NCI-H1694 treated with DMSO at 0.1 percent for 48 hours (cell line): ENCODE data around the gene ACAA2.

ENCODE experiments used
- DNase-seq: peaks from one replicate; lab custom pipeline; 2025; lab: John Stamatoyannopoulos, UW

The ACAA2 gene, protein sequence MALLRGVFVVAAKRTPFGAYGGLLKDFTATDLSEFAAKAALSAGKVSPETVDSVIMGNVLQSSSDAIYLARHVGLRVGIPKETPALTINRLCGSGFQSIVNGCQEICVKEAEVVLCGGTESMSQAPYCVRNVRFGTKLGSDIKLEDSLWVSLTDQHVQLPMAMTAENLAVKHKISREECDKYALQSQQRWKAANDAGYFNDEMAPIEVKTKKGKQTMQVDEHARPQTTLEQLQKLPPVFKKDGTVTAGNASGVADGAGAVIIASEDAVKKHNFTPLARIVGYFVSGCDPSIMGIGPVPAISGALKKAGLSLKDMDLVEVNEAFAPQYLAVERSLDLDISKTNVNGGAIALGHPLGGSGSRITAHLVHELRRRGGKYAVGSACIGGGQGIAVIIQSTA

DNA sequence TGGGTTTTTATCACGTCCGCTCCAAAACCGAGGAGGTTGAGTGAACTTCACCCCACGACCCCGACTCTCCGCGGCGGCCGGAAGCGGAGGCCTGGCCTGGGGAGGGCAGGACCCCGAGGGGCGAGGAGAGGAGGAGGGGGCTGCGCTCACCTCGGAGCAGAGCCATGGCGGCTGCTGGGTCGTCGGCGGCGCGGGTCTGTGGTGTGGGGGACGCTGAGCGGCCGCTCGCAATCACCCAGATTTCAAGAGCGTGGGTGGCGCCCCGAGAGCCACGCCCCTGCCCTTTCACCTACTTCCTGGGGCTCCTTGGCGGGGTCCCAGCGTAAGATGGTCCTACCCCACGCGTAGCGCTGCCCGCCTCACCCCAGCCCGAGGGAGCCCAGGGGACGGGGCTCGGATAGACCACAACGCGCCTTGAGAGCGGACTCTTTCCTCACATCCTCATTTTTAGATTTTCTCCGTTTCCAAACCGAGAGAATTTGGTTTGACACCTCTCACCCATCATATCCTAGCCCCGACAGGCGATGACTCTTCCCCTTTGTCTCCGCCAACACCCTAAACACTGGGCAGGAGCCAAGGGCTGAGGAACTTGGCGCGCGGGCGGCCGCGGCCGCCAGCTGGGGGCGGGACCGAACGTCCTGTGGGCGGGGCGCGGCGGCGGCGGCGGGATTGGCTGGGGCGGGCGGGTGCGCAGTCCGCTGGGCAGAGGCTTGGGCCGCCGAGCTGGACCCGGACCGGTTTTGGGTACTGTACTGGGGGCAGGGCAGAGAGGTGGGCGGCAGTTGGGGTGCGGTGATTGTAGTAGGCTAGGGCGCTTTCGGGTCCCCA, at the start of gene ACAA2:
TSS of gene ACAA2 (minus strand) at position 215 of the 828 bp plus-strand sequence. CDS start at position 166, 49 bp downstream.
- DNase-seq, result peak; percentile 70

DNA sequence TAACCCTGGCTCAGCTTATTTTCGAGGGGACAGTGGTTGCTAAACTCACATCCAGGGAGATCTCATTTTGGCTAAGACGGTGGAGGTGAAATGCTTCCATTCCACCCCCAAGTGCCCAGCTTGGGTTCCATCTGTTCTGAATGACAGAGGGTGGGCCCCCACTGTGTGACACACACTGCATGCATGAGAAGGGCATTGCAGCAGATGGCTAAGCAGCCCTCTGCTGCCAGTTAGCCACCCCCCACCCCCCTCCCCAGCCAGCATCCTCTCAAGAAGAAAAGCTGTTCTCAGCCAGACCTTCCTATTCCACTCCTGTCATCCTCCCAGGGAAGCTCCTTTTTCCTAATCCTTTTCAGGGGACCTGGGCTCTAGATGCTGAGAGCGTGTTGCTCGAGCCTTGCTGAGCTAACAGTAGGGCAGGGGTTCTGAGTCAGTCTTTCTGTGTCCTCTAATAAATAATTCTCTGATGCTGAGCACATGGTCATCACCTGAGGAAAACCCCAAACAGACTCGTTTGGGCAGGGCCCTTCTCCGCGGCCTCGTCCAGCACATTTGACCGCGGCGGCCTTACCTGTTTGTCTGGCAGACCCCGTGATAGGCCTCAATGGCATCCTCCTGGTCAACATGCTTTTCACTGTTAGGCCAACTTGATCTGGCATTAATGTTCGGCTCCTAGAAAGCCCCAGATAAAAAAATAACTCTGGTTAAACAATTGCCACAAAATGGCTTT, 49.5 kb upstream of the ACAA2 start:
- peak; percentile 52 for DNase-seq

DNA sequence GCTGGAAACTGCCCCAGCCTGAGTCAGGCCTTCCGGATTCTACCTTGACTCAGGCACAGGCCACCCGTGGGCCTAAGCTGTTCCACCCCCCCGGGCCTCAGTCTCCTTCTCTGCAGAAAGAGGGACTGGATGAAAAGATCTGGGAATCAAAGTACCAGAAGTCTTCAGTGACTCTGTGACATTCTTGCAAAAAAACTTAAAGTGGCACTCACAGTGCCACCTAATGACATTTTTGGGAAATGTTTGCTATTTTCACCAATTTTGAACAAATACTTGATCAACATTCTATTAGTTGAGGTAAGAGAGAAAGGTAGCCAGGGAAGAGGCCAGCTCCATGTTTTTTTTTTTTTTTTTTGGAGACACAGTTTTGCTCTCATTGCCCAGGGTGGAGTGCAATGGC, 48.3 kb upstream of the ACAA2 start:
- DNase-seq, result no peak

DNA sequence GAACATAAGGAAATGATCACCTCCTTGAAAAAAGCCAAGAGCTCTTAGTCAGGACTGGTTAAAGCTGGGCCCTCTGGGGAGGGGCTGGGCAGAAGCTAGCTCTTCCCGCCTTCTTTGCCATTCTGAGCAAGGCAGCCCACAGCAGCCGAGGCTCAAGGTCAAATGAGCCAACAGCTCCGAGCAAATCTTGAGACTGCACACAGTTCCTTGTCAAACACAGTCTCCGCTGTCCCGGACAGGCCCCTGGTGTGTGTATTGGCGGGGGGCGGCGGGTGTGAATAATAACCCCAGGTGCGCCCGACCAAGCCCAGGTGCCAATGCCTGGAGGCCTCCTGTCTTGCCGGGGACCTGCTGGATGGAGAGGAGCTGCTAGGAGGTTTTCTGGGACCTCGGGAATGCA, 46.4 kb upstream of the ACAA2 start:
- DNase-seq, result no peak

DNA sequence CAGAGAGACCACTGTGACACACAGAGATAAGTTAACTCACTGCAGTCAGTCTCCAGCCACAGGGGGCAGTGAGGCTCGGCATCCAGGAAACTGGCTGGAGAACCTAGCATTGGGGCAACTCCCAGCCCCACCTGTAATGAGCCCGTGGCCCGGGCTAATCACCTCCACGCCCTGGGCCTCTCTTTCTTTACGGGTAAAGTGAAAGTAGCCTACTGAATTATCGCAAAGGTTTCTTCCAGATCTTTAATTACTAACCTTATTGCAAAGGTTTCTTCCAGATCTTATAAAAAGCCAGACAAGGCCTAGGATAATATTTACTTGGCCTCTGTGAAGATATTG, 45.7 kb upstream of the ACAA2 start:
- no peak for DNase-seq

DNA sequence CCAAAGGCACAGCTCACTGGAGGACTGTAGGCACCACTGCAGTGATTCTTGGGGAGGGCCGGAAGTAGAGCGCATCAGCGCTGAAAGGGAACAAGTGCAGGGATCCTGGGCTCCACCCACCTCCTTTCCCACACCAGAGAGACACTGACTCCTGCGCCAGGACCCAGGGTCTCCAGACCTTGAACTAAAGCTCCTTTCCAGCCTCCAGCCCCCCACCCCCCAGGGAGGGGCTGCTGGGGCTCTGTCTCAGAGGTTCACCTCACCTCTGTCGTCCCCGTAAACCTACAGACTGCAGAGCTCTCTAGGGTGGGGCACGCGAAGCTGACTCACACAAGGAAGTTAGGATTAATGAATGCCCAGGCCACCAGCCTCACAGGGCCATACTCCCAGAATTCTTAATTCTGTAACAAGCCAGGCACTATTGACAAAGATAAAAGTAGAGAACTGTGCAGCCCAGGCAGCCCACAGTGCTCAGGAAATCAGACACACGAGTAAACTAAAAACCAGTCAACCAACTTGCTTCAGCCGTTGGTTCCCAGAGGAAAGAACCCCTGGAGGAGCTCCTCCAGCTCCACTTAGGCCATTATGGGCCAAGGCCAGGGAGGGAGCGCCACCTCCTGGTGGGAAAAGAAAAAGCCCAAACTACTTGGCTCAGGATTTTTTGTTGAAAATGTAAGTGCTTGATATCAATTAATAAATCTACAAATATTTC, 45.1 kb upstream of the ACAA2 start:
- peak; percentile 39 for DNase-seq

DNA sequence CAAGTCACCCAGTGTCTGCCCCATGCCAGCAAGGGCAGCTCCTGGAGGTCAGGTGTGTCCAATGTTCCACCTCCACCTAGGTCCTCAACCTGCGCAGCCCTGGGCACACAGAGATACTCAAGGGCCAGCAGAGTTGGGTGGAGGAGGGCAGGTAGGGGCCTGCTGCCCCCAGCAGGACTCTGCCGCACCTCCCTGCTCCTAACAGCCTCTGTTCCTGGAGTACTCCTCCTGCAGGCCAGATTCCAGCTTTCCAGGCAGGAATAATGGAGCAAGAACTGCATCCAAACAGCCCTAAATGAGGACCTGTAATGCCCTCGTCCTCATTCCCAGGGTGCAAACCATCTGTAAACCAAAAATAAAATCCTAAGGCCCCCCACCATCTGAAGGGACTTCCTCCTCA, 44.4 kb upstream of the ACAA2 start:
- DNase-seq, result no peak

DNA sequence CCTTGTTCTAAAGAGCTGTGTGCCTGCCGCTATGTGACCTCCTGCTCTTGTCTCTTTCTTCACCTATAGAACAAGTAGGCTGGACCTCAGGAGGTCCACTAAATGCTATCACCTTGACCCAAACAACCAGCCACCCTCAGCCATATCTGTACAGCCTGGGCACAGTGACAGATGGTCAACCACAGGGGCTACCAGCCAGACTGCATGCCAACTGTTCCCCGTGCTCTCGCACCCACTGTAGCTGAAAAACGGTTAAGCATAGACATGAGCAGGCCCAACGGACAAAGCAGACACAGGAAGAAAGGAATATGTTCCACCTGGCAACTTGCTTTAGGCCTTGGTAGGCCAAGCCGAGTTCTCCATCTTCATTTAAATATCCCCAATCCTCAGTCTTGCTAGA, 43.2 kb upstream of the ACAA2 start:
- peak; percentile 37 for DNase-seq

DNA sequence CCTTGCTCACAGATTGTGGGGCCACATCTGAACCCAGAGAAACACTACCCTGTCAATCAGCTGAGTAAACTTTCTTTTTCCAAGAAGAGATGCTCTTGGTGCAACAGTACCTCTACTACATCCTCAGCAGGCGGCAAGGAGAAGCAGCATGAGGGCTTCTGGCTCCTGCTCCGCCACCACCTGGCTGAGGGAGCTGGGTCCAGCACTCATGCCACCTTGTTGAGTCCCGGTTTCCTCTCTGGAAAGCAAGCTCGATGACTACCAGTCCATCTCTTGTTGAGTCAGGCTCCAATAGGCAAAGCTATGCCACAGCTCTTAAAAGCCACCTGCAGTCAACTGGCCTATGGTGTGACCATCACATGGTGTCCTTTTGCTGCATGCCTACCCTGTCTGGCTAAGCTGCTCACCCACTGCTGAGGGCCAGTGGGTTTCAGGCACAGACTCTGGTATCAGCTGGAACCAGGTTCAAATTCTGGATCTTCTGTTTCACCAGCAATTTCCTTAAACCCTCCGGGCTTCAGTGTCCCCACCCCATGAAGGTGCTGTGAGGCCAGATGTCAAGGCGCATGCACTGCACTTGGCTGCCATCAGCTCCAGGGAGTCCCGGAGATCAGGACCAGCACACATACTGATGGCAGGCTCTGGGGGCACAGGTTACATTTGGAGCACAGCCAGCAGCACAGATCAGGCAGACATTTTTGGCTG, 42.5 kb upstream of the ACAA2 start:
- DNase-seq, result no peak

DNA sequence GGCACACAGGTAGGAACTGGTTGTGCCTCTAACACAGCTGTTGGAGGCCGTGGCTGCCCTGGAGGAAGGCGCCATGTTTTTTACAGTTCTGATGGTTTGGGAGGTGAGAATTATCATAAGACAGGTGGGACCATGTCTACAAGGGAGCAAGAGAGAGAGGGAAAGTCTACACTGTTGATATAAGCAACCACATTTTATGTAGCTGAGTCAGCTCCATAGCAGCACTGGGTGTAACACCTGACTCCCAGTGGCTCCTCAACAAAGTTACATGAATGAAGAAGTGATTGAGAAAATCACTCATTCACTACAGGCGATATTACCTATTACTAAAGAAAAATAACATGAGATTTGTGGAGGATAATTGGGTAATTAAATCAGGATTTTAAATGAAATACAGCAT, 41.3 kb upstream of the ACAA2 start:
- DNase-seq, result no peak

DNA sequence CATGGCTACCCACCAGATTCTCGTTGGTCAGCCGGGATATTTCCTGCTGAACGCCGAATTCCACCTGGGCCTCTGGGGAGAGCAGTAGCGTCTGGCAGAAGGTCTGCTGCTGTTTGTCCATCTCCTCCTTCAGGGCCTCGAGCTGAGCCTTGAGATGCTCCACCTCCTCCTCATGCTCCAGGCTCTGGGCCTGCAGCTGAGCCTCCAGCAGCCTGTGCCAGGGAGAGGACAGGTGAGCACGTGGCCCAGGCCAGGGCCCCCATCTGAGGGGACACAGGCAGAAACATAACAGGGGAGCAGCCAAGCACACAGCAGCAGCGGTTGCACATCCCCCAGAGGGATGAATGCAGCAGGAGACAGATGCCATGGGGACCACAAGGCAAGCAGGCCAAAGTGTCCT, 40.1 kb upstream of the ACAA2 start:
- no peak for DNase-seq

DNA sequence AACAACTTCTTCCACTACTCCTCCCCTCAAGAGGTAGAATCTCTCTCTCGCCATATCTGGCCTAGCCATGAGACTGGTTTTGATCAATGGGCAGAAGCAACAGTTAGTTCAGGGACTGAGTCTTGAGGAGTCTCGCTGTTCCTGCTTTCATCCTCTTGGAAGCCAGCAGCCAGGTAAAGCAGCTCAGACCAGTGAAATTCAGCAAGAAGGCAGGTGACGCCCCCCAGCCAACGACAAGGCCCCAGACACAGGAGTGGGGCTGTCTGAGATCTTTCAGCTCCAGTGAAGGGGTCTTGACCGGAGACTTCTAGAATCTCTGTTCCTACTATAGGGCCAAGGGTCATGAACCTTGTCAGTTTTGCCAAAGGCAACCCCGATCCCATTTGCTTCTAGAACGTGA, 39.7 kb upstream of the ACAA2 start:
- DNase-seq, result no peak

DNA sequence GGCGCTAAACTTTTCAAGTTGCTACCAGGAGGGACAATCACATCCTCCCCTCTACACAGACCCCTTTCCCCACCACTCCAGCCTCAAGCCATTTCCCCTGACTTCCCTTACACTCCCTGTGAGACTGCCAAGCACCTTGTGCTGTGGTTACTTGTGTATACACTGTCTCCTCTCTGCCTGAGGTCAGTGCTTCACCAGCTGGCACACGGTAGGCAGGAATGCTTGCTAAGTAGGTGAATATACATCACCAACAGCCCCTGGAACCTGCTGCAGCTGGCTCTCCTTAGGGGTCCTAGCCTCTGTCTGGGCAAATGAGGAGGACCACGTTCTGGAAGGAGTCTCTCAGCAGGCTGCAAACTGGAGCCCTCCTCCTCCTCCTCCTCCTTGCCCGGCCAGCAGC, 38.3 kb upstream of the ACAA2 start:
- DNase-seq, result no peak

DNA sequence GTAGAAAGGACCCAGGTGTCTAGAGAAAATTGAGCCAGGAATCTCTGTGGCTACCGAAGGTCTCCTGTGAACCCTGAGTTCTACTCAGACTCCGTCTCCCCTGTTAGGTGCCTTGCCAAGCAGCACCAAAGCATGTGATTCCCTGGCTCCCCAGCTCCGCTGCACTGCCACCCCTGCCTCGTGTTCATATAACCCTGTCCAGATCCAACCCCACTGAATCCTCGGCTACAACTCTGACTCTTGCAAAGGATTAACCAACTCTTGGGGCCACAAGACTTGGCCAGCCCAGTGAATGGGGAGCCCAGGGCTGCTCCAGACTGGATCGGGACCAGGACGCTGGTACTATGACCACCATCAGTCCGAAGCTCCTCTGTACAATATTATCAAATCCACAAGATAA, 37.3 kb upstream of the ACAA2 start:
- DNase-seq, result no peak

DNA sequence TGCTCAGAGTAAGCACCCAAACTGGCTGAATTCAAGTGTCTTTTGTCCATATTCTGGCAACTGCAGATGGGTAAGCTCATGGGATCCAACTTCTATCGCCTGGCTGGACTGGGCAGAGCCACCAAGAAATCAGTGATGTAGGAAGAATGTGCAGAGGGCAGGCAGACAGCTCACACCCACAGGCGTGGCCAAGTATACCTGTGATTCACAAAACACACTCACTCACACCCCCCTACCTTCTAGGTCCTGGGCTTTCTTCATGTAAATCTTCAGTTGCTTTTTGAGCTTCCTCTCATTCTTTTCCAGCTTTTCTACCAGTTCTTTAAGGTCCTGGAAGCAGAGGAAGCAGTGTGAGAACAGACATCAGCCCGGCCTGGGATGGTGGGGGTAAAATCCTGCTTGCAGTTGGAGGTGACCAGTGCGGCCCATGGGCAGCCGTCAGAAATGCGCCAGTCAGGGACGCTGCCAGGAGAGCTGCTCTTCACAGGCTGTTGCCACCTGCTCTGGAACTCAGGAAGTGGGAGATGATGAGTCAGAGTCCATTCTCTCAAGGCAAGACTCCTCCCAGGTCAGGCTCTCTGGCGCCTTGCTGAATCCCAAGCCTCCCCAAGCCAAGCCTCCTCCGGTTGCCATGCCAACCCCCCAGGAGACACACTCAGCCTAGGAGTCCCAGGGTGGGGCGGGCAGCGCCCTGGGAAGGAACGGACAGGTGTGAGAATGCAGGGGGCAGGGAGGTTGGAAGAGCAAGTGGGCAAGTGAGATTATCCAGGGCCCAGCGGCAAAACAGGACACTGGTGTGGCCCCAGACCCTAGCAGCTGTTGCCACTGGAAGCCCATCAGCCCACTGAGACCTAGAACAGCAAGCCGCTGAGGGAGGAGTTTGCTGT, 36.2 kb upstream of the ACAA2 start:
- no peak for DNase-seq

DNA sequence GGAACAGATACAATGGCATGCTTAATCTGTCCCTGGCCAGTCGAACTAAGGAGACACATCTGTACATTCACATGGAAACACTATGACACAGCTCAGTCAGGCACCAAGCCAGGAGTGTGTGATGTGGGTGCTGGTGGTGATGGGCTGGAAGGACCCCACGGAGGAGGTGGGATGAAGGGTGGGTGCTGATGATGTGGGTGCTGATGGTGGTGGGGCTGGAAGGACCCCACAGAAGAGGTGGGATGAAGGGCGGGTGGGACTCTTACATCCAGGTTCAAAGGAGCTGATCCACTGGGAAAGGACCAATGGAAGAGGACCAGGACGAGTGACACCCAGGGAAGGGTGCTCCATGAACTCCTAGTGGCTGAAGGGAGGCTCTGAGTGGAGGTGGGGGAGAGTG, 34.8 kb upstream of the ACAA2 start:
- DNase-seq, result no peak

DNA sequence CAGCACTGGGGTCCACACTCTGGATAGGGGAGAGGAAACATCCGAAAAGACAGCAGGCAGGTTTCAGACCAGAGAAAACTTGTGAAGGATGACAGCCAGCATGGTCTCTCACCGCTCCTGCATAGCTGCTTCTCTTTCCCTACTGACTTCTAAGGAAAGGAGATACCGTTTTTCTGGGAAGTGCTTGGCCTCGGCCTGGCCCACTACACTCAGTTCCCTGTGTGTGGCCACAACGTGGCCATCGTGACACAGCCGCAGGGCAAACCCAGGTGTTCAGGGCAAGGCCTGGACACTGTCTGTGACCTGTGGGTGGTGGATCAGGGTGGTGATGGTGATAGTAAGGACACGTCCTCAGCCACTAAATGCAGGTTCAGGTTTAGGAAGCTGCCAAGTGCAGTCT, 34.2 kb upstream of the ACAA2 start:
- DNase-seq, result no peak

DNA sequence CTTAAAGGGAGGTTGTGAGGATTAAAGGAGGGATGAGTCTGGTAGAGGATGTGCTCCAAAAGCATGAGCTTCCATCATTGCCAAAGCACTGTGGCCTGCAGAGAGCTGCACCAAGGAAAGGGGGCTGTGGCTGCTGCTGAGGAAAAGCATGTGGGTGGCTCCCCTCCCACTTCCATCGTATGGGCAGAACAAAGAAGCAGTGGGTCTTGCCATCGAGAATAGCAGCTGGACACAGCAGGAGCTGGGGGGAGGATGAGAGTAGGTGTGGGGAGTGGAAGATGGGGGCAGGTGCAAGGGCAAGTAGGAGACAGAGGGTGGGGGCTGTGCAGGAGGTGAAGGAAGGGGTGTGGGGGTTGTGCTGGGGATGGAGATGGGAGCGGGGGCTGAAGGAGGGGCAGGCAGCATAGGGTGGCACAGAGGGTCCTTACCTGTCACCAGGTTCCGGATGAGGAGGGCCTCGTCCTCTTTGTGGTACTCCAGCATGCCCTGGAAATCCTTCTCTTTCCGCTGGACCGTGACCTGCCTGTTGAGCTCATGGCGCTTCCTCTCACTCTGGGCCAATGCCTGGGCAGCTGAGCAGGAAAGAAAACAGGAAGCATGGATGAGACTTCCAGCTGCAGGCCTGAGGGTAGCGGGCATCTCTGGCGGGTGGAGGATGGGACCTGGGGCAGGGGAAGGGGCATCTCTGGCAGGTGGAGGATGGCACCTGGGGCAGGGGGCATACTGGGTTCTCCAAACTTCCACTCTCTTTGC, 33.6 kb upstream of the ACAA2 start:
- no peak for DNase-seq

DNA sequence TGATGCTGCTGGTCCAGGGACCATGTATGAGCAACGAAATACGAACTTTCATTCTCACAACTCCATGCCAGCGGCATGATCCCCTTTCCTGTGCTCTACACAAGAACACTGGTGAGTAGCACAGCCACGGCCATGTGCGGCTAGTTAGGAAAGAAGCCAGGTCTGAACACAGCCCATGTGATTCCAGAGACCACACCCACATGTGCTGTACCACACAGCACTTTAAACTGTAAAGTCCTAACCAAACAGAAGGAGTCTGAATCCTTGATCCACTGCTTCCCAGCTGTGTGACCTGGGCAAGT, 33.0 kb upstream of the ACAA2 start:
- no peak for DNase-seq
